H1 (cell line): ENCODE measurements around the gene TEX10. TPM values are rescaled to one million over a fixed set of nuclear protein-coding genes. Genes with fewer than 3 reads are reported as not detected.

ENCODE experiments used
- CTCF ChIA-PET: fragments of 300-600 bp; sonication (Branson Sonifier 250); formaldehyde crosslinking; loops from one replicate; lab custom pipeline; 2021; ENCODE audit not compliant: partially characterized antibody; lab: Charles Lee
- POLR2A ChIA-PET: fragments of 300-600 bp; sonication (Branson Sonifier 250); formaldehyde crosslinking; loops from one replicate; lab custom pipeline; 2021; ENCODE audit warnings: inconsistent platforms; ENCODE audit not compliant: partially characterized antibody; lab: Charles Lee
- DNase-seq, 2 experiments: peaks; one replicate each; pipeline versions ENCODE4 v3.0.0 to v3.0.0-alpha.2; 2010 to 2022; ENCODE audit warnings: low spot score in 2 of 2, low read depth in 1 of 2, mixed read lengths in 1 of 2
- FAIRE-seq: peaks from 2 replicates; lab custom pipeline; 2011; peaks lifted over from hg19 to GRCh38; lab: Jason Lieb, UNC
- H2AFZ ChIP-seq: 2 replicates; pipeline ENCODE4 v1.8.1; 2012; ENCODE audit warnings: low read length, inconsistent platforms
- H2AK5ac ChIP-seq: 2 replicates; pipeline ENCODE4 v1.6.1; 2013; ENCODE audit warnings: low read depth, low read length
- H2BK120ac ChIP-seq: replicated peaks from 2 replicates; pipeline ENCODE3; 2013; ENCODE audit warnings: low read depth, low read length, inconsistent platforms
- H2BK12ac ChIP-seq: 2 replicates; pipeline ENCODE4 v1.6.1; 2013; ENCODE audit warnings: low read depth, low read length
- H2BK15ac ChIP-seq: 2 replicates; pipeline ENCODE4 v1.6.1; 2013; ENCODE audit warnings: low read length
- H2BK20ac ChIP-seq: 2 replicates; pipeline ENCODE4 v1.6.1; 2013; ENCODE audit warnings: low read length
- H2BK5ac ChIP-seq: 2 replicates; pipeline ENCODE4 v1.6.1; 2013; ENCODE audit warnings: low read depth, low read length
- H3K14ac ChIP-seq: 2 replicates; pipeline ENCODE4 v1.6.1; 2013; ENCODE audit warnings: inconsistent platforms; ENCODE audit not compliant: insufficient read length
- H3K18ac ChIP-seq: 2 replicates; pipeline ENCODE4 v1.6.1; 2013; ENCODE audit warnings: low read length; ENCODE audit errors: extremely low read depth
- H3K23ac ChIP-seq: 2 replicates; pipeline ENCODE4 v1.6.1; 2013; ENCODE audit warnings: inconsistent platforms; ENCODE audit not compliant: insufficient read length
- H3K23me2 ChIP-seq: 2 replicates; pipeline ENCODE4 v1.6.1; 2013; ENCODE audit warnings: low read depth, low read length
- H3K27ac ChIP-seq: 2 replicates; pipeline ENCODE4 v1.6.1; 2011; ENCODE audit warnings: low read depth, low read length, inconsistent platforms
- H3K27me3 ChIP-seq, 4 experiments: replicated peaks in 1 of 4; 1 replicate in 1 of 4; 2 replicates in 3 of 4; pipeline versions ENCODE4 v1.6.1 to v1.8.1; 2011 to 2013; ENCODE audit warnings: low read length in 3 of 4, mild to moderate bottlenecking in 3 of 4, inconsistent platforms in 2 of 4, mixed read lengths in 2 of 4, moderate library complexity in 1 of 4; ENCODE audit not compliant: control insufficient read depth in 3 of 4, insufficient read depth in 3 of 4; ENCODE audit errors: extremely low read depth in 1 of 4
- H3K36me3 ChIP-seq, 4 experiments: 2 replicates each; pipeline versions ENCODE4 v1.6.1 to v1.8.1; 2011 to 2013; ENCODE audit warnings: mild to moderate bottlenecking in 4 of 4, low read length in 3 of 4, moderate library complexity in 2 of 4, control low read depth in 1 of 4, inconsistent platforms in 1 of 4; ENCODE audit not compliant: insufficient read depth in 4 of 4, control insufficient read depth in 2 of 4
- H3K4ac ChIP-seq: replicated peaks from 2 replicates; pipeline ENCODE3; 2013; ENCODE audit warnings: low read length, low read depth, mixed read lengths, inconsistent platforms; ENCODE audit not compliant: insufficient read length
- H3K4me1 ChIP-seq, 4 experiments: replicated peaks in 1 of 4; 1 replicate in 1 of 4; 2 replicates in 3 of 4; pipeline versions ENCODE4 v1.6.1 to v1.8.1; 2011 to 2013; ENCODE audit warnings: low read length in 3 of 4, inconsistent platforms in 2 of 4, mixed read lengths in 1 of 4; ENCODE audit not compliant: insufficient read depth in 4 of 4, control insufficient read depth in 3 of 4
- H3K4me2 ChIP-seq, 2 experiments: 2 replicates each; pipeline versions ENCODE4 v1.6.1 to v1.8.1; 2011 to 2013; ENCODE audit warnings: low read depth in 2 of 2, low read length in 2 of 2, control low read depth in 1 of 2, inconsistent platforms in 1 of 2, mild to moderate bottlenecking in 1 of 2; ENCODE audit not compliant: insufficient read depth in 1 of 2
- H3K4me3 ChIP-seq, 4 experiments: fragments of 200-600, 300-600 bp in 1 of 4; sonication (generic), shearing (Covaris generic), sonication (Bioruptor Twin) in 1 of 4; 2 replicates each; pipeline versions ENCODE4 v1.5.1 to v1.8.1; 2011 to 2016; ENCODE audit warnings: low read length in 4 of 4, low read depth in 3 of 4, control low read depth in 2 of 4, inconsistent platforms in 2 of 4, mild to moderate bottlenecking in 2 of 4, mixed read lengths in 1 of 4, moderate library complexity in 1 of 4; ENCODE audit not compliant: insufficient read depth in 2 of 4; ENCODE audit errors: extremely low read depth in 1 of 4
- H3K56ac ChIP-seq: replicated peaks from 2 replicates; pipeline ENCODE3; 2013; ENCODE audit warnings: low read depth, mild to moderate bottlenecking, mixed read lengths, low read length, inconsistent platforms; ENCODE audit not compliant: insufficient read length
- H3K79me1 ChIP-seq: 2 replicates; pipeline ENCODE4 v1.6.1; 2013; ENCODE audit warnings: low read depth, low read length, control low read depth
- H3K79me2 ChIP-seq, 2 experiments: 2 replicates each; pipeline versions ENCODE4 v1.6.1 to v1.8.1; 2012 to 2013; ENCODE audit warnings: low read length in 2 of 2, mild to moderate bottlenecking in 2 of 2, inconsistent platforms in 1 of 2; ENCODE audit not compliant: insufficient read depth in 2 of 2, control insufficient read depth in 1 of 2
- H3K9ac ChIP-seq, 4 experiments: replicated peaks in 1 of 4; 1 replicate in 1 of 4; 2 replicates in 3 of 4; pipeline versions ENCODE4 v1.6.1 to v1.8.1; 2011 to 2013; ENCODE audit warnings: low read depth in 3 of 4, low read length in 3 of 4, control low read depth in 2 of 4, mild to moderate bottlenecking in 2 of 4, moderate library complexity in 2 of 4, inconsistent platforms in 1 of 4; ENCODE audit errors: extremely low read depth in 1 of 4
- H3K9me3 ChIP-seq, 2 experiments: 2 replicates each; pipeline versions ENCODE4 v1.6.1 to v1.8.1; 2012 to 2013; ENCODE audit warnings: mild to moderate bottlenecking in 2 of 2, moderate library complexity in 2 of 2, control low read depth in 1 of 2, inconsistent platforms in 1 of 2, low read depth in 1 of 2, low read length in 1 of 2, mixed read lengths in 1 of 2; ENCODE audit not compliant: insufficient read depth in 2 of 2
- H4K20me1 ChIP-seq, 2 experiments: replicated peaks in 1 of 2; 2 replicates each; pipeline versions ENCODE3 to v1.8.1; 2011 to 2013; ENCODE audit warnings: inconsistent platforms in 2 of 2, low read length in 2 of 2, mild to moderate bottlenecking in 1 of 2; ENCODE audit not compliant: insufficient read depth in 2 of 2, control insufficient read depth in 1 of 2
- H4K5ac ChIP-seq: 2 replicates; pipeline ENCODE4 v1.6.1; 2013; ENCODE audit warnings: low read length, low read depth, mixed read lengths, inconsistent platforms; ENCODE audit not compliant: insufficient read length
- H4K8ac ChIP-seq: 2 replicates; pipeline ENCODE4 v1.8.0; 2013; ENCODE audit warnings: mild to moderate bottlenecking, moderate library complexity, low read length, inconsistent platforms; ENCODE audit not compliant: insufficient read depth; ENCODE audit errors: extremely low read depth
- H4K91ac ChIP-seq: replicated peaks from 2 replicates; pipeline ENCODE3; 2013; ENCODE audit warnings: low read length, mixed read lengths, inconsistent platforms; ENCODE audit not compliant: insufficient read length
- HDAC6 ChIP-seq: IDR thresholded peaks from one replicate; pipeline ENCODE4 v1.7.1; 2012; ENCODE audit warnings: low read depth, mild to moderate bottlenecking, inconsistent platforms, low read length, moderate library complexity
- WGBS, 2 experiments: shearing (Covaris generic) in 1 of 2; methylation state at CpG; one replicate each; pipeline versions ENCODE4 v1.1.6 to v1.1.7; 2013 to 2015; ENCODE audit warnings: low lambda C conversion rate in 2 of 2, mixed read lengths in 2 of 2, inconsistent platforms in 1 of 2, low coverage in 1 of 2, missing lambda C conversion rate in 1 of 2; ENCODE audit not compliant: insufficient replicate concordance in 2 of 2, insufficient coverage in 1 of 2, insufficient read length in 1 of 2; ENCODE audit errors: extremely low coverage in 1 of 2, missing lambda C conversion rate in 1 of 2; 5-methylcytosine and 5-hydroxymethylcytosine counted together
- polyA plus RNA-seq, 7 experiments: library from polyadenylated mRNA; depleted of rRNA in 3 of 7; stranded (reverse) in 5 of 7; unstranded in 2 of 7; fragments of >200 nt in 5 of 7; fragments of 200-250 nt in 2 of 7; gene quantifications; 1 replicate in 5 of 7; 2 replicates in 1 of 7; 4 replicates in 1 of 7; pipeline versions ENCODE4 v1.2.1 to v1.2.3, GENCODE V29; 2011 to 2013; ENCODE audit warnings: missing spikeins in 2 of 7, mixed read lengths in 2 of 7
- total RNA-seq: library from RNA; stranded (reverse); fragmentation: NEBNext Ultra II Directional; extraction: Animal tissue kit (Norgen Biotek cat#: 25700); gene quantifications from 2 replicates; pipeline ENCODE4 v1.2.1, GENCODE V29; 2021
- TF ChIP-seq, protein P1 (sequence below), 3 experiments: IDR thresholded peaks; 1 replicate in 2 of 3; 2 replicates in 1 of 3; pipeline versions ENCODE4 v1.5.1 to v1.6.1; 2011; ENCODE audit warnings: low read length in 3 of 3, mild to moderate bottlenecking in 3 of 3, inconsistent platforms in 2 of 3, low read depth in 1 of 3, moderate library complexity in 1 of 3; ENCODE audit not compliant: insufficient read depth in 1 of 3; ENCODE audit errors: control extremely low read depth in 1 of 3

TEX10 gene
- total and polyA plus RNA-seq, 2 of the 8 experiments (the other 6 are each of a cell fraction or from before 2014, with no cell fraction given): 46.9 to 81.0 TPM

- Histone ChIP-seq H2BK120ac (no peak overlapping the region), H2BK5ac (no peak overlapping the region), H3K56ac (no peak overlapping the region), H2AK5ac (no peak overlapping the region), H3K36me3 (no peaks in the 10 kb centered on the region), H3K27me3 (no peaks in the 10 kb centered on the region), H3K4me3 (no peak overlapping the region), H4K5ac (no peak overlapping the region), H4K8ac (no peak overlapping the region), H4K91ac (no peak overlapping the region), H2BK12ac (no peak overlapping the region), H3K9me3 (no peaks in the 10 kb centered on the region), H3K4ac (no peak overlapping the region), H2AFZ (no peak overlapping the region), H3K27ac (no peak overlapping the region), H4K20me1 (no peaks in the 10 kb centered on the region), H3K23ac (no peak overlapping the region), H2BK20ac (no peak overlapping the region), H3K14ac (no peak overlapping the region), H3K18ac (no peak overlapping the region), H3K23me2 (no peaks in the 10 kb centered on the region), H3K79me1 (no peaks in the 10 kb centered on the region), H3K4me1 (no peaks in the 10 kb centered on the region; a peak in 1 of 7 replicates), H3K9ac (no peak overlapping the region), H3K79me2 (no peaks in the 10 kb centered on the region), H3K4me2 (no peak overlapping the region), H2BK15ac (no peak overlapping the region)
- TF ChIP-seq, protein P1, sequence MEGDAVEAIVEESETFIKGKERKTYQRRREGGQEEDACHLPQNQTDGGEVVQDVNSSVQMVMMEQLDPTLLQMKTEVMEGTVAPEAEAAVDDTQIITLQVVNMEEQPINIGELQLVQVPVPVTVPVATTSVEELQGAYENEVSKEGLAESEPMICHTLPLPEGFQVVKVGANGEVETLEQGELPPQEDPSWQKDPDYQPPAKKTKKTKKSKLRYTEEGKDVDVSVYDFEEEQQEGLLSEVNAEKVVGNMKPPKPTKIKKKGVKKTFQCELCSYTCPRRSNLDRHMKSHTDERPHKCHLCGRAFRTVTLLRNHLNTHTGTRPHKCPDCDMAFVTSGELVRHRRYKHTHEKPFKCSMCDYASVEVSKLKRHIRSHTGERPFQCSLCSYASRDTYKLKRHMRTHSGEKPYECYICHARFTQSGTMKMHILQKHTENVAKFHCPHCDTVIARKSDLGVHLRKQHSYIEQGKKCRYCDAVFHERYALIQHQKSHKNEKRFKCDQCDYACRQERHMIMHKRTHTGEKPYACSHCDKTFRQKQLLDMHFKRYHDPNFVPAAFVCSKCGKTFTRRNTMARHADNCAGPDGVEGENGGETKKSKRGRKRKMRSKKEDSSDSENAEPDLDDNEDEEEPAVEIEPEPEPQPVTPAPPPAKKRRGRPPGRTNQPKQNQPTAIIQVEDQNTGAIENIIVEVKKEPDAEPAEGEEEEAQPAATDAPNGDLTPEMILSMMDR (IDR thresholded peaks at IDR 0.05; ENCODE audit: control extremely low read depth in 1 of 3, insufficient read depth in 1 of 3, low read depth in 1 of 3, low read length in 3 of 3): no peak
- TF ChIP-seq HDAC6: no peak
- POLR2A ChIA-PET: interaction anchor here (1.1 kb wide), 1 partner anchor 27 kb away, joined by 3 read pairs; no protein-coding TSS in a partner anchor
- CTCF ChIA-PET: interaction anchor here (1.0 to 1.3 kb wide), 2 partner anchors 11 to 25 kb away, joined by 4 read pairs; no protein-coding TSS in a partner anchor
- no peak for DNase-seq
- 85% methylated on average over 5 of the region's 5 CpGs; no CpG with 5 or more reads in 1 of the 2 experiments for WGBS, 2 experiments
- FAIRE-seq: no peak
These were observed 24.3 kb upstream of the TEX10 start for GRCh38 chr9:100377015-100377414.
